PC-3 (cell line): Measurements from ENCODE around the gene STPG2.

Experiments used
- EZH2phosphoT487 ChIP-seq: fragments of 300-600 bp; sonication (generic); IDR thresholded peaks from 2 replicates; pipeline ENCODE4 v1.6.1; 2018; ENCODE audit warnings: mild to moderate bottlenecking, antibody characterized with exemption, low read length, borderline replicate concordance
- TF ChIP-seq, protein P1 (sequence below): fragments of 300-600 bp; sonication (generic); conservative IDR thresholded peaks from 2 replicates; pipeline ENCODE4 v1.5.1; 2017; ENCODE audit warnings: antibody characterized with exemption, low read depth, mild to moderate bottlenecking, low read length

DNA sequence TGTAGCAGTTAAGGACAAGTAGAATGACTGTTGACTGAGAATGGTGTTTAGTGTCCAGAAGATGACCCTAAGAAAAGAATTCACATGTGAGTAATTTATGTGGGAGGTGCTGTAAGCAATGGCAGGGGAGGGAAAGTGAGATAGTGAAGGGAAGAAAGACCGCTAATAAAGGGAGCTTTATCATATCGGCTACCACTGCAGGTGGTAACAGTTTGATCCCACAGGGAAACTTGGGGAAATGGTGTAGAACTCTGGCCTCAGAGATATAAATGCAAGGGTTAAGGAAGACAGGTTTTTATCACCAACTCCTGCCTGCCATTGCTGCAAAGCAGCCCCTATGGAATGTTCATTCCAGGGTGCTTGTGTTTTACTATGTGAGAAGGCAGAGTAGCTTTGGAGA is 489.6 kb downstream of the STPG2 start:
- no peak for TF ChIP-seq EZH2phosphoT487
- TF ChIP-seq, protein P1, sequence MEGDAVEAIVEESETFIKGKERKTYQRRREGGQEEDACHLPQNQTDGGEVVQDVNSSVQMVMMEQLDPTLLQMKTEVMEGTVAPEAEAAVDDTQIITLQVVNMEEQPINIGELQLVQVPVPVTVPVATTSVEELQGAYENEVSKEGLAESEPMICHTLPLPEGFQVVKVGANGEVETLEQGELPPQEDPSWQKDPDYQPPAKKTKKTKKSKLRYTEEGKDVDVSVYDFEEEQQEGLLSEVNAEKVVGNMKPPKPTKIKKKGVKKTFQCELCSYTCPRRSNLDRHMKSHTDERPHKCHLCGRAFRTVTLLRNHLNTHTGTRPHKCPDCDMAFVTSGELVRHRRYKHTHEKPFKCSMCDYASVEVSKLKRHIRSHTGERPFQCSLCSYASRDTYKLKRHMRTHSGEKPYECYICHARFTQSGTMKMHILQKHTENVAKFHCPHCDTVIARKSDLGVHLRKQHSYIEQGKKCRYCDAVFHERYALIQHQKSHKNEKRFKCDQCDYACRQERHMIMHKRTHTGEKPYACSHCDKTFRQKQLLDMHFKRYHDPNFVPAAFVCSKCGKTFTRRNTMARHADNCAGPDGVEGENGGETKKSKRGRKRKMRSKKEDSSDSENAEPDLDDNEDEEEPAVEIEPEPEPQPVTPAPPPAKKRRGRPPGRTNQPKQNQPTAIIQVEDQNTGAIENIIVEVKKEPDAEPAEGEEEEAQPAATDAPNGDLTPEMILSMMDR = no peak
